Hippocampal formation (tissue), 2 donors: ENCODE results near the gene BEST1.
A peak's percentile ranks its signal among the peaks of the same experiment; 100 is the strongest.
"Not testable (repeated sequence)": the region's sequence is repeated elsewhere in the genome, so short reads cannot be mapped to it uniquely, and the experiment has no call there.

Source experiments
- DNase-seq, 2 donors: peaks; one replicate each; lab custom pipeline; 2025; lab: John Stamatoyannopoulos, UW

BEST1 gene

GRCh38 chr11:61948505-61948904 is 1.6 kb upstream of the BEST1 start:
- no peak for DNase-seq

- peak; percentile 86 to 95 for DNase-seq
Observed at GRCh38 chr11:61949169-61950034, 749 bp upstream of the BEST1 start.

GRCh38 chr11:61951484-61952135 is 1.5 kb downstream of the BEST1 start:
- DNase-seq, result no peak

- DNase-seq, result no peak
Observed at GRCh38 chr11:61952882-61953281, 2.7 kb downstream of the BEST1 start.

GRCh38 chr11:61953632-61954031 is 3.5 kb downstream of the BEST1 start:
- not testable (repeated sequence) for DNase-seq

GRCh38 chr11:61954106-61954850 is 4.1 kb downstream of the BEST1 start:
- no peak for DNase-seq

- DNase-seq, result peak; percentile 26 to 36
Observed at GRCh38 chr11:61954851-61955421, 4.8 kb downstream of the BEST1 start.

- DNase-seq, result no peak
Observed at GRCh38 chr11:61955422-61956135, 5.4 kb downstream of the BEST1 start.

GRCh38 chr11:61956191-61957020 is 6.3 kb downstream of the BEST1 start:
- DNase-seq, result no peak

GRCh38 chr11:61957021-61957770 is 7.0 kb downstream of the BEST1 start:
- no peak for DNase-seq

GRCh38 chr11:61958590-61958989 is 8.4 kb downstream of the BEST1 start:
- no peak for DNase-seq

GRCh38 chr11:61959114-61959513 is 9.0 kb downstream of the BEST1 start:
- no peak for DNase-seq

- DNase-seq, result no peak
Observed at GRCh38 chr11:61959678-61960077, 9.5 kb downstream of the BEST1 start.

GRCh38 chr11:61960532-61960931 is 10.4 kb downstream of the BEST1 start:
- no peak for DNase-seq

- DNase-seq, result peak; percentile 67 to 78
Observed at GRCh38 chr11:61961570-61962212, 11.5 kb downstream of the BEST1 start.

- no peak for DNase-seq
Observed at GRCh38 chr11:61962213-61963015, 12.3 kb downstream of the BEST1 start.

- DNase-seq, result no peak
Observed at GRCh38 chr11:61963016-61963281, 12.8 kb downstream of the BEST1 start.

GRCh38 chr11:61963282-61964057 is 13.3 kb downstream of the BEST1 start:
- DNase-seq, result no peak
